Measurements from ENCODE around the gene VWA2. TPM values are rescaled to one million over a fixed set of nuclear protein-coding genes. Genes with fewer than 3 reads are reported as not detected.
A peak's percentile ranks its signal among the peaks of the same experiment; 100 is the strongest.

Gene VWA2
- total RNA-seq, 1 experiment from 2014 or later = 31.6 TPM

DNA sequence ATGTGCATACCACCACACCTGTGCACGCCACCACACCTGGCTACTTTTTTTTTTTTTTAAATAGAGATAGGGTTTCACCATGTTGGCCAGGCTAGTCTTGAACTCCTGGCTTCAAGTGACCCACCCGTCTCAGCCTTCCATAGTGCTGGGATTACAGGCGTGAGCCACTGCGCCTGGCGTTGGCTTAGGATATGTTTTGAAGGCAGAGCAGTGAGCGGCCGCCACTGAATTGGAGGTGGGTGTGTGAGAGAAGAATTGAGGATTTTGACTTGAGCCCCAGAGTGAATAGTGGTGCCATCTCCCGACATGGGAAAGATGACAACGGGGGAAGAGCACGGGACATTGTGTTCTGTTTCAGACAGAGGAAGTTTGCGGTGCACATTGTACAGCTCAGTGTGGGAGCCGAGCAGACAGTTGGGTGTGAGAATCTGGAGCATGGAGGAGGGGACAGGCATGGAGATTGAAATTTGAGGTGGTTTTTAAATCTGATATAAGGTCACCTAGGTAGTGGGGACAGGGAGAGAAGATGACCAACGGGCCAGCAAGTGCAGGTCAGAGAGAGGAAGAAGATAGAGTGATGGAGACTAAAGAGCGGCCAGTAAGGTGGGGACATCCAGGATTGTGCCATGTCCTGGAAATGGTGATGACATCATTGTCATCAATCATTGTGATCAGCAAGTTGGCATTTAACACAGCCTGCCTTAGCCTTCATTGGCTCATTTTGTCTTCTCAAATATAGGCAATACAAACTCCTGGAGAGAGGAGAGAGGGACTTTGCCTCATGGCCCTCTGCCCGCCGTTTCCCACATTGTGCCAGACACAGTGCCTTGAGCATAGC lies 35.8 kb downstream of the VWA2 start:
- DNase-seq (ENCODE audit: low spot score) = no peak

DNA sequence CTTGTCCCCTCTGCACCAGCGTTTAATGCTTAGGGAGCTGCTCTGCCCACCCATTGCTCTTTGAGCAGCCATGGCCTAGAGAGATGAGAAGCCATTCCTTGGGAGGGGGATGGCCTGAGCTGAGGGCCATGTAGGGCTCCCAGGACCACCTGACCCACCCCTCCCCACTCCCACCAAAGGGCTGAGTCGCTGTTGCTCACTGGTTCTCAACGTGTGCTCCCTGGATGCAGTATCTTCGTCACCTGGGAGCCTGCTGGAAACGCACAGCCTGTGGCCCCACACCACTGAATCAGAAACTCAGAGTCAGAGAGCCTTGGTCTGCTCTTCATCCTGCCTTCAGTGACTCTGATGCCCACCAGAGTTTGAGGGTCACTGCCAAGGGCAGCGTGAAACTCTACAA lies 37.0 kb downstream of the VWA2 start:
- no peak for DNase-seq (ENCODE audit: low spot score)

DNA sequence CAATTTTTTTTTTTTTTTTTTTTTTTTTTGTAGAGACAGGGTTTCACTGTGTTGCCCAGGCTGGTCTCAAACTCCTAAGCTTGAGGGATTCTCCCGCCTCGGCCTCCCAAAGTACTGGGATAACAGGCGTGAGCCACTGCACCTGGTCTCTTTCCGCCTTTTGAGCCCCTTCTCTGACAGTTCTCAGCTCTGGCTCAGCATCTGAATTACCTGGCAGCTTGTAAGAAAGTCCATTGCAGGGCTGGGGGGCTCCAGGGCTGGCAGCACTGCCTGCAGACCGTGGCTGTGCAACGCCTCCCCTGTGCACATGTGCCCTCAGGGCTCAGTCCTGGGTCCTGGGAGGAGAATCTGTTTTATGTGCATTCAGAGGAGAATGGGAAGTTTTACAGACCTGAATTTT lies 37.6 kb downstream of the VWA2 start:
- no peak for DNase-seq (ENCODE audit: low spot score)

DNA sequence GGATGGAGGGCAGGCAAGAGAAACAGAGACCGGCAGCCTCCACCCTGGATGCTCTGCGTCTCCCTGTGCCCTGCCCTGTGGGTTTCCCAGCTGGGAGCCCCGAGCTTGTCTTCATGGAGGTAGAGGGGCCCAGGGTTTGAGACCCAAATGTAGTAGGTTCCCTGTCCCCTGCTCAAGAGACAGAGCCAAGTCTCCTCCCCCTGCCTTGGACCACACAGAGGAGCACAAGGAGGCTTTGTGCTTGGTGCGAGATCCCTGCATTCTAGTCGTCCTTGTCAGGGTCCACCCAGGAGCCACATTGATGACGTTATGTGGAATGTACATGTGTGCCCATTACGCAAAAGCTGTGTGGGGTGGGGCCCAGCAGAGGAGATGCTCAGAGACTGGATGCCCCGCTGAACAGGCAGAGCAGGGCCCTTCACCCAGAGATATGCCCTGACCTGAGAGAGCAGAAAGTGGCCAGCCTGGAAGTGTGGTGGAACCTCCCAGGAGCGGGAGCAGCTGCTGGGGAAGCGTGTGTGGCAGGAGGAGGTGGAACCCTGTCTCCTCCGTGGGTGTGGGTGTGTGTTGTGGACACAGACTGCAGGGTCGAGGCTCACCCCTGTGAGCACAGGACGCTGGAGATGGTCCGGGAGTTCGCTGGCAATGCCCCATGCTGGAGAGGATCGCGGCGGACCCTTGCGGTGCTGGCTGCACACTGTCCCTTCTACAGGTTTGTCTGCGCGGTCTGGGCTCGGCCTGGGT lies 39.3 kb downstream of the VWA2 start:
- DNase-seq (ENCODE audit: low spot score) = no peak

DNA sequence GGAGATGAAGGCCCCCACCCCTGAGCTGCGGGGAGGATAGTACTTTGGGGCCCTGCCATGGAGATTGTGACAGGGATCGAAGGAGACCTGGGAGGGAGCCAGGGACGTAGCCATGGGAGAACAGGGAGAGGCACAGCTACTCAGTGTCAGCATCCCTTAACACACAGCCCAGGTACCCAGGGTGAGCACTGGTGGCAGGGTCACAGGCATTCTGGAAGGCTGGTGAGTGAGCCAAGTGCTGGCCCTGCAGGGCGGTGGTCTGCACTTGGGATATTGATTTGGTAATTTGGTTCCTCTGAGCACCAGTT lies 39.8 kb downstream of the VWA2 start:
- DNase-seq (ENCODE audit: low spot score) = no peak

DNA sequence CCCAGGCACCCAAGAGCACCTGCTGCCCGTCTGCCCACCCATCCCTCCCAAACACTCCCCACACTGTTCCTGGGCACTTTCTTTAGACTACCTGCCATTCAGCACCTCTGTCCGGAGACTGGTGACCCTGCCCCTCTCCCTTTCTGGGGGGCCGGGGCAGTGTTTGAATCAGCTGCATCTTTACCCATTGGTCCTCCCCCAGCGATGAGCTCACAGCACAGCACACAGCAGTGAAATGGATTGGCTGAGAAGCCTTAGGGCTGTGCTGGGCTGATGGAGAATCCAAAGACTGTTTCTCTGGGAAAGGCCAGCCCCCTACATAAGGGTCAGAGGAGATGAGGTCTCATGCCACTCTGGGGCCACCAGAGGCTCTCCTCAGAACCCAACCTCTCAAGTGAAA lies 40.2 kb downstream of the VWA2 start:
- DNase-seq (ENCODE audit: low spot score) = no peak

DNA sequence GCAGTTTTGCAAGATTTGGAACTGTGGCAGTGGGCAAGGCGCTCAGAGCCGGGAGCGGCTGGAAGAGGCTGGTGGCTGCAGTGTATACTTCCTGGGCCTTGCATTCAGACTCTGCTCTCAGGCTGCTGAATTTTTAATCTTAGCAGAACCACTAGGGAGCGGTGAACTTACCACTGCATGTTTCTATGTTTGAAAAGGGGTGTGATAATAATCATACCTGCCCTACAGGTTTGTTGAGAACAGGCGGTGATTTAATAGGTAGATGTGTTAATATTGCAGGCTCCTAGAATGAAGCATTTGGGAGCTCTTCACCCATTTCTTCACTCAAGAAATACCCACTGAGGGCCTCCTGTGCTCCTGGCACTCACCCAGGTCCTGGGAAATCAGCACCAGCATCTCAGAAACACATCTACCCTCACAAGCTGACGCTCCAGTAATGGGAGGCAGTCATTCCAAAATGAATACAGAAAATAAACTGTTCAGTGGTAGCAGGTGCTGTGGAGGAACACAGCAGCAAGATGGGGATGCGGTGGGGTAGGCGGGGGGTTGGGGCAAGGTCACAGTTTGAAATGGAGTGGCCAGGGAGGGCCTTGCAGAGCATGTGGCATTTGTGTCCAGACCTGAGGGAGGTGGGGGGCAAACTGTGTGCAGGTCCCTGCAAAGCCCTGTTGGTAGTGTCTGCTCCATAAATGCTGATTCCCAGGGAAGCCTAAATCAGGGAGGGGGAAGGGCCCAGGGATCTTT lies 41.0 kb downstream of the VWA2 start:
- peak; percentile 53 for DNase-seq (ENCODE audit: low spot score)

DNA sequence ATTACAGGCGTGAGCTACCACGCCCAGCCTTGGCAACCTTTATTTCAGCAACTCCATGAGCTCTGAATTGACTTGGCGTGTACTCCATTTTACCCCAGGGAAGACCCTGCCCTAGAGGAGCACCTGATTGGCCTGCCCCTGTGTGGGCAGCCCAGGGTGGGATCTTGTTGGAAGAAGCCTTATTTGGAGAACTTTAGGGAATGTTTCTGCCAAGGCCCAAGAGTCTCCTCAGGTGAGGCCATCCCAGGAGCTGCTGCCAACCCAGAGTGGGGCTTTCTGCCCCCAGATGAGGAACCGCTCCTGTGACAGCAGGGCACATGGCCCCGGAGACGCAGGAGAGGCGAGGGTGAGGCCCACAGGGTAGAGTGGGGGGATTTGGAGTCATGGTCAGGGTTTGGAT lies 42.0 kb downstream of the VWA2 start:
- DNase-seq (ENCODE audit: low spot score) = no peak

DNA sequence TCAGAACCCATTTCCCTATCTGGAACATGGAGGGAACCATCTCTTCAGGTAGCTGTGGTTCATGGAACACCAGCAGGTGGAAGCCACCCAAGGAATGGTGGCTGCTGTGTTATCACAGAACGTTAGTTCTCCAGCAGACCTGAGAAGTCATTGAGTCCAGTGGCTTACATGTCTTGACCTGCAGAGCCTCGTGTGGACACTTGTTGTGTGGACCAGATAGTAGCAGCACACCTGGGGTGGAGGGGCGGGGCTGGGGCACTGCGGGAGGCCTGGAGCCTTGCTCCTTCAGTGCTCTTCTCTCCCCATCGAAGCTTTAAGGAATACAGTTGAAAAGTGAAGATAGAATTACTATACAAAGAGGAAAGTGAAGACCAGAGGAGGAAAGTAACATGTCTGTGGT lies 42.4 kb downstream of the VWA2 start:
- no peak for DNase-seq (ENCODE audit: low spot score)

DNA sequence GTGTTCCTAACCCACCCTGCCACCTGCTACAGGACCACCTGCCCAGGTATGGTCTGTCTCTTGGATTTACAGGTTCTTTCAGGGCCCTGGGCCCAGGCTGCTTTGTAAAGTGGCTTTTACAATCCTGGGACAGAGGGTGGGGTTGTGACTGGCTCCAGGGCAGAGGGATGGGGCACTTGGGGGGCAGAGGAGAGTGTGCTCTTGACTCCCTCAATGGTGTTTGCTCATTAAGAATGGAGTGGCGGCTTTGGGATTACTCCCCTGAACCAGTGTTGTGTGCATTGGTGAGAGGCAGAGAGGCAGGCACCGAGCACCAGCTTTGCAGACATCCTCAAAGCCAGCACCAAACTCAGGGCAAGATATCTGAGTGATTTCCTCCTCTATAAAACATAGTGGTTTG lies 43.5 kb downstream of the VWA2 start:
- no peak for DNase-seq (ENCODE audit: low spot score)

DNA sequence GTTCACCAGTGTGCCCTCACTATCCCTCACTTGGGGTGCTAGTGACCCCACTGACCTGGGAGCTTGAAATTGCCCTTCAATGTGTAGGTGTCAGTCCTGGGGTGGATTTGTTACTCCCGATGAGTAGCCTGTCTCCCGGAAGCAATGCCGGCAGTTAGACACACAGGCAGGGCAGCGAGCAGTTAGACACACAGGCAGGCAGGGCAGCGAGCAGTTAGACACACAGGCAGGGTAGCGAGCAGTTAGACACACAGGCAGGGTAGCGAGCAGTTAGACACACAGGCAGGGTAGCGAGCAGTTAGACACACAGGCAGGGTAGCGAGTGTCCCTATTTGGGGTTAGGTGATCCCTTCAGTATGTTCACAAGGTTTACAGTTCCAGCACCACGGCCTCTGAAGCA lies 44.0 kb downstream of the VWA2 start:
- no peak for DNase-seq (ENCODE audit: low spot score)

DNA sequence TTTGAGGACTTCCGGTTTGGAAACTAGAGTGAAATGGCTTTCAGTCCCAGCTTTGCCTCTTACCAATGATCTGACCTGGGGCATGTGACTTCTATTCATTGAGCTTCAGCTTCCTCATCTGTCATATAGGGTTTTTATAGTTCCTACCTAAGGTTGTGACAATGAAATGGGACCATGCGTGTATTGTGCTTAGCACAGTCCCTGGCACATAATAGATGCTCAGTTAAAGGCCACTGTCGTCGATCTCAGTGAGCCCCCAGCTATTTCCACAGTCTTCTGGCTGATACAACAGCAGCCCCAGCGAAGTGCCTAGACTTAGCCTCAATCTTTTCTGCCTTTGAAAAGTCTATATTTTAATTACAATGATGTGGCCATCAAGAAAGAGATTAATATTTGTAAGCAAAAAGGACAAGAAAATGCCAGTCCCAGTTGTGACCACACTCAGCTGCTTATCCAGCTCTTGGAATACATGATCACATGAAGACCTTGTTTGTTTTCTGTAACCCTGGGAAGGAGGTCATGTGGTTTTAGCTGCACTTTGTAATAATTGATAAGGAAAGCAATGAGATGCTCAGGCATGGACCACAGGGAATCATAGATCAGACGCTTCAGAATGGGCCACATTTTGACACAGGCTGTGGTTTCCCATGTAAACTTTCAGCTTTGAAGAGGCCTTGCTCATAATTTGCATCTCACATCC lies 44.6 kb downstream of the VWA2 start:
- no peak for DNase-seq (ENCODE audit: low spot score)

DNA sequence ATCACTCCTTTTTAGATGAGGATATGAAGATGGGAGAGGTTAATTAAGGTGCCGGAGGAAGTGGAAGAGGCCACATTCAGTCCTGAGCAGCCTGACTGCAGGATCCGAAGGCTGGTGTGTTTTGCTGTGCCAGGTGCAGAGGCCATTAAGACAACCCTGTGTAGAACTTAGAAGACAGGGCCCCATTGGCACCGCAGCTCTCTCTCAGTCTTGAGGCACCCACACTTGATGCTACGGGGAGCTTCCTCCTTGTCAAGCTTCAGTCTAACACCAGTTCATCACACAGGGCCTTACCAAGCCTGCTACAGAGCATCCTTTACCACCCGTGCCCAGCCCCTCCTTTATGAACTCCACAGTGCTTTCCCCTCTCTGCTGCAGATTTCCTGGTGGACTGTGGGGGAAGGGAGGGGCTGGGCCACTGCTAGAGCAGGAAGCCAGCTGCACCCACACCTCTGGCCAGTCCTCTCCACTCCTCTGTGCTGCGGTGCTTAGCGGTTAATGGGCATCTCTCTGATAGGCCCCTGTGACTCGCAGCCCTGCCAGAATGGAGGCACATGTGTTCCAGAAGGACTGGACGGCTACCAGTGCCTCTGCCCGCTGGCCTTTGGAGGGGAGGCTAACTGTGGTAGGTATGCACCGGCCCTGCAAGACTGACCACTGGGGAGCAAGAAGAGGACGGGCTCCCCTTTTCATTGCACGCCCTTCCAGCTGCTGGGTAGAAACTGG lies 45.5 kb downstream of the VWA2 start:
- DNase-seq (ENCODE audit: low spot score) = no peak

DNA sequence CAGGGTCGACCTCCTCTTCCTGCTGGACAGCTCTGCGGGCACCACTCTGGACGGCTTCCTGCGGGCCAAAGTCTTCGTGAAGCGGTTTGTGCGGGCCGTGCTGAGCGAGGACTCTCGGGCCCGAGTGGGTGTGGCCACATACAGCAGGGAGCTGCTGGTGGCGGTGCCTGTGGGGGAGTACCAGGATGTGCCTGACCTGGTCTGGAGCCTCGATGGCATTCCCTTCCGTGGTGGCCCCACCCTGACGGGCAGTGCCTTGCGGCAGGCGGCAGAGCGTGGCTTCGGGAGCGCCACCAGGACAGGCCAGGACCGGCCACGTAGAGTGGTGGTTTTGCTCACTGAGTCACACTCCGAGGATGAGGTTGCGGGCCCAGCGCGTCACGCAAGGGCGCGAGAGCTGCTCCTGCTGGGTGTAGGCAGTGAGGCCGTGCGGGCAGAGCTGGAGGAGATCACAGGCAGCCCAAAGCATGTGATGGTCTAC lies 46.9 kb downstream of the VWA2 start:
- DNase-seq (ENCODE audit: low spot score) = no peak

DNA sequence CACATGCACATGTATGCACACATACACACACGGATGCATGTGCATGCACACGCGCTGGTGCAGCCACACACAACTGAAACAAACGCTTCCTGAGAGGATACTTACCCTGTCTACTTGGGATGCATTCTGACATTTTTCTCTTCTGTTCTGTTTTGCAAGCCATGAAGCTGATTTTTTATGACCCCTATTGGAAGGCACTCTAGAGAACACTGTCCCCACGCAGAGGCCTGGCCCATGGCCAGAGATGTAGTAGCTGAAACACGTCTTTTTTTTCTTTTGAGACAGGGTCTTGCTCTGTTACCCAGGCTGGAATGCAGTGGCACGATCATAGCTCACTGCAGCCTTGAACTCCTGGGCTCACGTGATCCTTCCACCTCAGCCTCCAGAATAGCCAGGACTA lies 47.9 kb downstream of the VWA2 start:
- no peak for DNase-seq (ENCODE audit: low spot score)

DNA sequence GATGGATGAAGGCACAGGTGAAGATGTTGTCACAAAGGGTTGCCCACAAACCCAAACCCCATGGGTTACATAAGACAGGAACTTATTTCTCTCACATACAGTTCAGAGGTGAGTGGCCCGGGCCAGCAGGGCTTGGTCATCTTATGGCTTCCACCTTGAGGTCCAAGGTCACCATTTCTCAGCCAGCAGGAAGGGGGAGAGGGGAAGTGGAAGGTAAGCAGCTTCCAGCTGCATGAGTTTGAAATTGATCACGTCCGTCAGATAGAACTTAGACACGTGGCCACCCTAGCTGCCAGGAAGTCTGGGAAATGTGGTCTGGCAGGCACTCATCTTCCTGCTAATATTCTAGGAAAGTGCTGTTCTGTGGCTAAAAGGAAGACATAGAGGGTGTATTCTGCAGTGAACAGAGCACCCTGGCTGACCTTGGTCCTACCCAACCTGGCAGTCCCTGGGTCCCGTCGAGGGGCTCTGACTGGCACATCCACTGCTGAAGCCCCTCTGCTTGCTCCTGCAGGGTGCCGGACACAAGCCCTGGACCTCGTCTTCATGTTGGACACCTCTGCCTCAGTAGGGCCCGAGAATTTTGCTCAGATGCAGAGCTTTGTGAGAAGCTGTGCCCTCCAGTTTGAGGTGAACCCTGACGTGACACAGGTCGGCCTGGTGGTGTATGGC lies 49.5 kb downstream of the VWA2 start:
- DNase-seq (ENCODE audit: low spot score) = no peak

DNA sequence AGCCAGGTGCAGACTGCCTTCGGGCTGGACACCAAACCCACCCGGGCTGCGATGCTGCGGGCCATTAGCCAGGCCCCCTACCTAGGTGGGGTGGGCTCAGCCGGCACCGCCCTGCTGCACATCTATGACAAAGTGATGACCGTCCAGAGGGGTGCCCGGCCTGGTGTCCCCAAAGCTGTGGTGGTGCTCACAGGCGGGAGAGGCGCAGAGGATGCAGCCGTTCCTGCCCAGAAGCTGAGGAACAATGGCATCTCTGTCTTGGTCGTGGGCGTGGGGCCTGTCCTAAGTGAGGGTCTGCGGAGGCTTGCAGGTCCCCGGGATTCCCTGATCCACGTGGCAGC lies 50.0 kb downstream of the VWA2 start:
- DNase-seq (ENCODE audit: low spot score) = no peak

DNA sequence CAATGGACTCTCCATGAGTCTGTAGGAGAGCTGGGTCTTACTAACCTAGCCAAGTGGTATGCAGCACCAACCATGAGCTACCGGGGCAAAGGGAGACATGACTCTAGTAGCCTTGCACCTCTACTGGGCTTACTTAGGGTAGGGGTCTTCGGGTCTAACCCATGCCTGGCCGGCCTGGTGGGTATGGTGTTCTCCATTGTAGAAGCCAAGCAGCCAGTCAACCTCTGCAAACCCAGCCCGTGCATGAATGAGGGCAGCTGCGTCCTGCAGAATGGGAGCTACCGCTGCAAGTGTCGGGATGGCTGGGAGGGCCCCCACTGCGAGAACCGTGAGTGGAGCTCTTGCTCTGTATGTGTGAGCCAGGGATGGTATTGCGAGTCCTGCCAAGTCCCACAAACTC lies 51.0 kb downstream of the VWA2 start:
- DNase-seq (ENCODE audit: low spot score) = no peak

DNA sequence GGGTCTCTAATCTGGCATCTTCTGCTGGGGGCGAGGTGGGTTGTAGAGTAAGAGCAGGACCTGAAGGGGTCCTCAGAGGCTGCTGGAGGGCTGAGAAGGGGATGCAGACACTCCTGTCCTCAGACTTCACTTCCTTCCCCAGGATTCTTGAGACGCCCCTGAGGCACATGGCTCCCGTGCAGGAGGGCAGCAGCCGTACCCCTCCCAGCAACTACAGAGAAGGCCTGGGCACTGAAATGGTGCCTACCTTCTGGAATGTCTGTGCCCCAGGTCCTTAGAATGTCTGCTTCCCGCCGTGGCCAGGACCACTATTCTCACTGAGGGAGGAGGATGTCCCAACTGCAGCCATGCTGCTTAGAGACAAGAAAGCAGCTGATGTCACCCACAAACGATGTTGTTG lies 52.0 kb downstream of the VWA2 start:
- no peak for DNase-seq (ENCODE audit: low spot score)

DNA sequence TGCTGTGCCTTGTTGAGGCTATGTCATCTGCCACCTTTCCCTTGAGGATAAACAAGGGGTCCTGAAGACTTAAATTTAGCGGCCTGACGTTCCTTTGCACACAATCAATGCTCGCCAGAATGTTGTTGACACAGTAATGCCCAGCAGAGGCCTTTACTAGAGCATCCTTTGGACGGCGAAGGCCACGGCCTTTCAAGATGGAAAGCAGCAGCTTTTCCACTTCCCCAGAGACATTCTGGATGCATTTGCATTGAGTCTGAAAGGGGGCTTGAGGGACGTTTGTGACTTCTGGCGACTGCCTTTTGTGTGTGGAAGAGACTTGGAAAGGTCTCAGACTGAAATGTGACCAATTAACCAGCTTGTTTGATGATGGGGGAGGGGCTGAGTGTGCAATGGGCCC lies 52.5 kb downstream of the VWA2 start:
- DNase-seq (ENCODE audit: low spot score) = no peak

DNA sequence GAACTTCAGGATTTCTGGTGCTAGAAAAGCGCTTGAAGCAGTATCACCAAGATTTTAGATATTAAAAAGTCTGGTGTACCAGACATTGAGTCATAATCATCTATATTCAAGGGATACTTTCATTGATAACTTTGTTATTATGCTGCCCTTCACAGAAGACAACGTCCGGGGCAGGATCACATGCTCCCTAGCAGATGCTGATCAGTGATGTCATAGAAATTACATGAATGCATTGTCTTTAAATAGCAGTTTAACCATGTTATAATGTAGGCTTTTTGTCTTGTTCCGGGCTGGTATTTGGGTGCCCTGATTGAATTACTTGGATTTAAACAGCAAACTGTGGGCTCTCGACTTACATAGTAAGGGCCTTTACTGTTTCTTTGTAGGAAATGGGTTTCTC lies 54.0 kb downstream of the VWA2 start:
- DNase-seq (ENCODE audit: low spot score) = no peak

All from HT-29 (cell line).